Measurements from ENCODE around the gene CDH13.

GRCh38 chr16:83587201-83587600 lies 960.4 kb downstream of the CDH13 start:
- TF ChIP-seq, protein P1, sequence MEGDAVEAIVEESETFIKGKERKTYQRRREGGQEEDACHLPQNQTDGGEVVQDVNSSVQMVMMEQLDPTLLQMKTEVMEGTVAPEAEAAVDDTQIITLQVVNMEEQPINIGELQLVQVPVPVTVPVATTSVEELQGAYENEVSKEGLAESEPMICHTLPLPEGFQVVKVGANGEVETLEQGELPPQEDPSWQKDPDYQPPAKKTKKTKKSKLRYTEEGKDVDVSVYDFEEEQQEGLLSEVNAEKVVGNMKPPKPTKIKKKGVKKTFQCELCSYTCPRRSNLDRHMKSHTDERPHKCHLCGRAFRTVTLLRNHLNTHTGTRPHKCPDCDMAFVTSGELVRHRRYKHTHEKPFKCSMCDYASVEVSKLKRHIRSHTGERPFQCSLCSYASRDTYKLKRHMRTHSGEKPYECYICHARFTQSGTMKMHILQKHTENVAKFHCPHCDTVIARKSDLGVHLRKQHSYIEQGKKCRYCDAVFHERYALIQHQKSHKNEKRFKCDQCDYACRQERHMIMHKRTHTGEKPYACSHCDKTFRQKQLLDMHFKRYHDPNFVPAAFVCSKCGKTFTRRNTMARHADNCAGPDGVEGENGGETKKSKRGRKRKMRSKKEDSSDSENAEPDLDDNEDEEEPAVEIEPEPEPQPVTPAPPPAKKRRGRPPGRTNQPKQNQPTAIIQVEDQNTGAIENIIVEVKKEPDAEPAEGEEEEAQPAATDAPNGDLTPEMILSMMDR (IDR thresholded peaks at IDR 0.05; ENCODE audit: low read depth, low read length, poor library complexity, severe bottlenecking), result no peak
- TF ChIP-seq EZH2phosphoT487 (IDR thresholded peaks at IDR 0.05; ENCODE audit: borderline replicate concordance, low read length), result no peak

Data from DOHH2 (cell line).